Measurements from ENCODE around the gene TNFRSF4. TPM values are rescaled to one million over a fixed set of nuclear protein-coding genes. Genes with fewer than 3 reads are reported as not detected.

The TNFRSF4 gene
- total and polyA plus RNA-seq, 2 of the 8 experiments (the other 6 are each of a cell fraction or from before 2014, with no cell fraction given): 0.06 TPM; not detected in 1

- Histone ChIP-seq H3K79me2 (ENCODE audit: control insufficient read depth in 1 of 2, insufficient read depth in 2 of 2, low read length in 2 of 2) (peaks cover 0 to 3% of the 10 kb centered on the region in 2 experiments; a peak in 1 of 4 replicates), H2BK15ac (ENCODE audit: low read length) (no peak overlapping the region), H3K79me1 (ENCODE audit: low read depth, low read length) (peaks cover 6% of the 10 kb centered on the region), H4K5ac (ENCODE audit: insufficient read length, low read depth, low read length) (no peak overlapping the region), H3K4me3 (ENCODE audit: extremely low read depth in 1 of 4, insufficient read depth in 2 of 4, low read depth in 3 of 4, low read length in 4 of 4) (no peak overlapping the region), H3K9ac (replicated peaks in 1 of 4; ENCODE audit: extremely low read depth in 1 of 4, low read depth in 3 of 4, low read length in 3 of 4) (no peak overlapping the region), H3K23me2 (ENCODE audit: low read depth, low read length) (no peaks in the 10 kb centered on the region), H2BK20ac (ENCODE audit: low read length) (no peak overlapping the region), H3K4me2 (ENCODE audit: insufficient read depth in 1 of 2, low read depth in 2 of 2, low read length in 2 of 2) (no peak overlapping the region), H3K18ac (ENCODE audit: extremely low read depth, low read length) (no peak overlapping the region), H4K20me1 (replicated peaks in 1 of 2; ENCODE audit: control insufficient read depth in 1 of 2, insufficient read depth in 2 of 2, low read length in 2 of 2) (peaks cover 2 to 15% of the 10 kb centered on the region in 2 experiments), H2BK5ac (ENCODE audit: low read depth, low read length) (no peak overlapping the region), H3K36me3 (ENCODE audit: control insufficient read depth in 2 of 4, insufficient read depth in 4 of 4, low read length in 3 of 4) (peaks cover 0 to 31% (median 16%) of the 10 kb centered on the region in 4 experiments; a peak in 7 of 8 replicates), H3K9me3 (ENCODE audit: insufficient read depth in 2 of 2, low read depth in 1 of 2, low read length in 1 of 2) (no peaks in the 10 kb centered on the region), H3K4me1 (replicated peaks in 1 of 4; ENCODE audit: control insufficient read depth in 3 of 4, insufficient read depth in 4 of 4, low read length in 3 of 4) (peaks cover 0 to 14% (median 7%) of the 10 kb centered on the region in 4 experiments; a peak in 6 of 7 replicates), H3K14ac (ENCODE audit: insufficient read length) (no peak overlapping the region), H2BK12ac (ENCODE audit: low read depth, low read length) (no peak overlapping the region), H2AFZ (ENCODE audit: low read length) (no peak overlapping the region), H2BK120ac (replicated peaks; ENCODE audit: low read depth, low read length) (no peak overlapping the region), H4K8ac (ENCODE audit: extremely low read depth, insufficient read depth, low read length) (peak overlapping the region; percentile 68), H4K91ac (replicated peaks; ENCODE audit: insufficient read length, low read length) (no peak overlapping the region), H3K27ac (ENCODE audit: low read depth, low read length) (no peak overlapping the region), H2AK5ac (ENCODE audit: low read depth, low read length) (no peak overlapping the region), H3K56ac (replicated peaks; ENCODE audit: insufficient read length, low read depth, low read length) (no peak overlapping the region), H3K4ac (replicated peaks; ENCODE audit: insufficient read length, low read depth, low read length) (no peak overlapping the region), H3K27me3 (replicated peaks in 1 of 4; ENCODE audit: control insufficient read depth in 3 of 4, extremely low read depth in 1 of 4, insufficient read depth in 3 of 4, low read length in 3 of 4) (no peaks in the 10 kb centered on the region), H3K23ac (ENCODE audit: insufficient read length) (no peak overlapping the region)
- DNase-seq (ENCODE audit: low read depth in 1 of 2, low spot score in 2 of 2) (no peak), FAIRE-seq (no peak)
- WGBS, 2 experiments (ENCODE audit: extremely low coverage in 1 of 2, insufficient coverage in 1 of 2, insufficient read length in 1 of 2, insufficient replicate concordance in 2 of 2, low coverage in 1 of 2, low lambda C conversion rate in 2 of 2, missing lambda C conversion rate in 1 of 2): 97% methylated on average over 46 of the region's 50 CpGs; no CpG with 5 or more reads in 1 of the 2 experiments
- ChIA-PET POLR2A (ENCODE audit: partially characterized antibody) (no interaction called here), CTCF (ENCODE audit: partially characterized antibody) (interaction anchor here (0.7 to 1.7 kb wide), 6 partner anchors 10 to 132 kb away, joined by 3 to 7 read pairs (median 4); no protein-coding TSS in a partner anchor)
- TF ChIP-seq MAFK (IDR thresholded peaks at IDR 0.05; ENCODE audit: low read depth, low read length): no peak
- no peak for TF ChIP-seq SRF (IDR thresholded peaks at IDR 0.05; ENCODE audit: low read depth, low read length)
- TF ChIP-seq ASH2L (IDR thresholded peaks at IDR 0.05; ENCODE audit: low read length): no peak
- no peak for TF ChIP-seq CTBP2 (IDR thresholded peaks at IDR 0.05; ENCODE audit: borderline replicate concordance, insufficient read depth, insufficient read length, low read length)
- TF ChIP-seq SP2 (IDR thresholded peaks at IDR 0.05; ENCODE audit: low read length): no peak
- no peak for TF ChIP-seq YY1 (IDR thresholded peaks at IDR 0.05; ENCODE audit: low read depth, low read length)
- TF ChIP-seq, protein P1, sequence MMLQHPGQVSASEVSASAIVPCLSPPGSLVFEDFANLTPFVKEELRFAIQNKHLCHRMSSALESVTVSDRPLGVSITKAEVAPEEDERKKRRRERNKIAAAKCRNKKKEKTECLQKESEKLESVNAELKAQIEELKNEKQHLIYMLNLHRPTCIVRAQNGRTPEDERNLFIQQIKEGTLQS (IDR thresholded peaks at IDR 0.05; ENCODE audit: insufficient read depth, low read depth, low read length): no peak
- no peak for TF ChIP-seq TAF1 (IDR thresholded peaks at IDR 0.05; ENCODE audit: low read depth, low read length)
- TF ChIP-seq JUND (IDR thresholded peaks at IDR 0.05; ENCODE audit: low read length): no peak
- no peak for TF ChIP-seq TBP (IDR thresholded peaks at IDR 0.05; ENCODE audit: low read depth, low read length)
- TF ChIP-seq CREB1 (IDR thresholded peaks at IDR 0.05): no peak
Observed at GRCh38 chr1:1253972-1254666, 40.2 kb upstream of the TNFRSF4 start.
